HG03097 (cell line): ENCODE results near the gene COL11A1.
"Not testable (repeated sequence)": the region's sequence is repeated elsewhere in the genome, so short reads cannot be mapped to it uniquely, and the experiment has no call there.

Experiments
- ATAC-seq: cut with Tn5 transposase; IDR thresholded peaks from one replicate; pipeline ENCODE4 v1.9.1; 2021; ENCODE audit not compliant: unreplicated experiment, low FRiP score

COL11A1 gene

GRCh38 chr1:103108376-103109150 is at the start of gene COL11A1:
COL11A1 (minus strand) TSS chr1:103108522; CDS start chr1:103108178, 344 bp downstream.
- ATAC-seq, result no peak

GRCh38 chr1:103156966-103157365 is 48.6 kb upstream of the COL11A1 start:
- no peak for ATAC-seq

GRCh38 chr1:103146166-103146565 is 37.8 kb upstream of the COL11A1 start:
- no peak for ATAC-seq

DNA sequence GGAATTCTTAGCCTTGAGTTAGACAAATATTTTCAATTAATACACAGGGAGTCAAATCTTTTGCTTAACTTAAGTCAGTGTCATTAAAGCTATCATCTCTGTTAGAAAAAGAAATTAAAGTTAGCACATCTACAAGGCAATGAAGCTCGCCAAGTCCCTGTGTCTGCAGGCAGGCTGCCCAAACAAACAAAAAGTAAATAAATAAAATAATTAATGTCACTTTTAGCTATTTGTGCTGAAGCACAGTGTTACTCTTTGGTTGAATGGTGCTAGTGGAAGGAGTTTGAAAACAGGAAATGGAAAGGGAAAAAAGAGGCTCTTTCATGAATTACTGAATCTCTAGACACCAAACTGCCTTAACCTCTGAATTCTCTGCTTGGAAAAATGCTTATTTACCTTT is 37.1 kb upstream of the COL11A1 start:
- no peak for ATAC-seq

DNA sequence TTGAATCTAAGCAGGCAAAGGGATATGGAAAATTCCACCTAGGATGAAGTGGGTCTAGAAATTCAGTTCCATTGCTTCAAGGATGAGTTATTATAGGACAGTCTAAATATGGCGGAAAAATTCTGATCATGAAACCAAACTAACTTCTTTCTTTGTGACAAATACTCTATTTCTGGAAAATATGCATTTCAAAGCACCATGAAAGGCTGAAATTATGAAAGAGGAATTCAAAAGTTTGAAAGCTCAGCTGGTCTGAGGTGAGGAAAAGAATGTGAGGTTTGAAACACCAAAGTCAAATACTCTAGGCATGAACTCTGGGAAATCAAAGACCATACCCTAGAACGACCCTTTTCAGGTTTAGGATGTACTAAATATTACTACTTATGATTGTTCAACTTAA is 36.4 kb upstream of the COL11A1 start:
- ATAC-seq, result no peak

GRCh38 chr1:103142461-103142860 is 34.1 kb upstream of the COL11A1 start:
- no peak for ATAC-seq

DNA sequence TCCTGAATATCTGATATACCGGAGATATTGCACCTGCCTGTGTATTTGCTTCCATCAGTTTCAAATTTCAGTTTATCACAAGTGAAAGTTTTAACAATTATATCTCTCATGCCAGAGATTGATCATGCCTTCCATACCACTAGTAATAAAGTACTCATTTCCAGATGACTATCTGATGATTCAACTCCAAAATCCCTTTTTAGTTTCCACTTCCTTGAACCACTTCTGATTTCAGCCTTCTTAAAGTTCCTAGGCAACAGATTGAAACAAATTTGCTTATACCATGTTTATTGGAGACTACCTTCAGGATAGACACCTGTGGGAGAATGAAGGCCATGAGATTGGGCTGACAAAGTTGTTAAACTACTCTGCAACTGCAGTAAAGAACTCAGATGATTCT is 21.5 kb upstream of the COL11A1 start:
- ATAC-seq, result no peak

DNA sequence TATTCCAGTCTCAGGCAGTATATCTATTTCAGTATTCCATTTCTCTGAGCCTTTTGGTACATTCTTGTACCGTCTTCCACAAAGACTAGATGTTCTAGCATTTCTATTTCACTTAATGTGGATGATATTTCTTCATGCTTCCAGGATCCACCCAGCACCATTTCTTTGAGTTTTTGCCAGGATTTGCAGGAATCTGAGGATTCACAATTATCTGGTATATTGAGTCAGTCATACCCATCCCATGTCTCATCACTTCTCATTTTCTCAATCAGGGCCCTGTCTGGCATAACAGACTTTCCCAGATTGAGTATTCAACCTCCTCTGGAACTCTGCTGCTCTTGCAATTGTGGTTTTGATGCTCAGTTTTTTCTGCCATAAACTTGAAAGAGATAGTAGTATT is 20.9 kb upstream of the COL11A1 start:
- ATAC-seq, result no peak

DNA sequence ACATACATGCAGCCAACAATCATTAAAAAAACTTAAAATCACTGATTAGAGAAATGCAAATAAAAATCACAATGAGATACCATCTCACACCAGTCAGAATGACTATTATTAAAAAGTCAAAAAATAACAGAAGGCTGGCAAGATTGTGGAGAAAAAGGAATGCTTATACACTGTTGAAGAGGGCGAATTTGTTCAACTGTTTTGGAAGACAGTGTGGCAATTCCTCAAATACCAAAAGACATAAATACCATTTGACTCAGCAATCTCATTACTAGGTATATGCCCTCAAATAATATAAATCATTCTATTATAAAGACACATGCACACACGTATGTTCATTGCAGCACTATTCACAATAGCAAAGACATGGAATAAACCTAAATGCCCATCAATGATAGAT is 19.9 kb upstream of the COL11A1 start:
- not testable (repeated sequence) for ATAC-seq

- no peak for ATAC-seq
These were observed 16.9 kb upstream of the COL11A1 start for GRCh38 chr1:103125219-103125618.

- ATAC-seq, result no peak
These were observed 14.8 kb upstream of the COL11A1 start for GRCh38 chr1:103122983-103123720.

- ATAC-seq, result no peak
These were observed 12.7 kb upstream of the COL11A1 start for GRCh38 chr1:103120981-103121380.

DNA sequence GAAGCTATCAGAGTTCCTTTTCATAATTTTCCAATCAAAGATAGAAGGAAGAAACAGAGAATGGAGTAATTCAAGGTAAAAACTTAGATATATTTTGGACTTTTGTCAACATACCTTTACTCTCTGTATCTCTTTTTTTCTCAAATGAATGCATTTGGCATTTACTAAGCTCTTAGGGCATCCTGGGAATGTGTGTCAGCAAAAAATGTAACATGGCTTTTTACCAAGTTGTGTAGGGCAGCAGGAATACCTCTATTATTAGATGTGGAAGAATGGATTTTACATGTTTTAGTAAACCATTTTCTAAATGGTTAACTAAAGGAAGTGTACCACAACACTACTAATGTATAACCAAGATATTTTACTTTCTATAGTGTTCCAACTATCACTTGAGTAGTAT is 4.2 kb upstream of the COL11A1 start:
- ATAC-seq, result no peak

GRCh38 chr1:103111926-103112325 is 3.6 kb upstream of the COL11A1 start:
- no peak for ATAC-seq

DNA sequence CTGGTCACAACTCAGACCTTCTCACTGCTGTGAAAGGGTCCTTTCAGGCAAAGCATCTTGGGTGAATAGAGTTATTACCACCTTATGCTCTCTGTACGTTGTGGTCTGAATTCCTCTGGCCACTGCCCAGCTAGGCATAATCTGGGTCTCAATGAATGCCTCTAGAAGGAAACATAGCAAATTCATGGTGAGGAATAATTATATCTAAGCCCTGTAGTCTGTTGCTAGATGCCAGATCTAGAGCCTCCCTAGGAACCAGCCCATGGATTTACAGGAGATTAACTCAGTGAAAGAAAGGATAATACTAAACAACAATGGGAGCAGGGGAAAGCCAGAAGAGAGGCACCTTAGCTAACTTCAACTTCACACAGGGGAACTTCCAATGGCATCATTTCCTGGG is 2.4 kb upstream of the COL11A1 start:
- ATAC-seq, result no peak

DNA sequence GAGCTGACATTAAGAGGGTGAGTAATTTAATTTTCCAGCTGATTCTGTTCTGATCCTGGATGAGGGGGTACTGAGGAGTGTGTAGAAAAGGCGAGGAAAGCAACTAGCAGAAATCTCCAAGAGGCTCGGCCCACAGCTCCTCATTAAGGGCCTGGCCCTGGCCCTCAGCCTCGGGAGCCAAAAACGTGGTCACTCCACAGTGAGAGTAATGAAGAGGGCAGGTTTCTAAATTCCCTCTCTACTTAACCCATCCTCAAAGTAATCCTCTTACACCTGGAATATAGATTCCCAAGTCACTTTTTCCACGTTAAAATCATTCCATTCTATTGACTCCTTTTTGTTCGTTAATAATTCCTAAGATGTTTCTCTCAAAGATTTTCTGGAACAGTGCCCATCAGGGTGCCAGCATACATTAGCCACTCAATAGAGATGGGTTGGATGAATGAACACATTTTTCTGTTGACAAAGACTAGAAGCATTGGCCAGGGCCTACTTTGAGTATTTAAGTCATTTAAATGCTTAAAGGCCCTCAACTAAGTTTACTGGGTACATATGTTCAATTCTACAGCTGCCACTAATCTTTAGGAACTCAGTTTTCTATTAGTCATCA is 1.1 kb upstream of the COL11A1 start:
- no peak for ATAC-seq

GRCh38 chr1:103107741-103108375 is 464 bp downstream of the COL11A1 start:
- no peak for ATAC-seq

- peak; percentile 72 for ATAC-seq
These were observed 1.6 kb downstream of the COL11A1 start for GRCh38 chr1:103106426-103107341.

DNA sequence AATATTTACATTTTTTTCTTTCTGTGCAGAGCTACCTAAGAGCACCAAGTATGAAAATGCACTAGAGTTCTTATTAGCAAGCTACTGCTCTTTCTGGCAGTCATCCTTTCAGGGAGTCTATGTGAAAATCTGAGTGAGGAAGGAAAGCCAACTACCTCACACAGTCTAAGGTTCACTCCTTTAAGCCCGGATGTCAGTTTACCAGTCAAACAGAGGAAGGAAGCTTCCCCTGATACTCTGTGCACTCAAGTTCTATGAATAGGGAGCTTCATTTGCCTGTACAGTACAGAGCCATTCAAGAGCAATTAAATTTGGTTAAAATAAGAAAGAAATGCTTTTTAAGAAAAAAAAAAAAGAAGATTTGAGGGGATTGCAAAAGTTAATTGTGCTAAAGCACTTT is 6.9 kb downstream of the COL11A1 start:
- ATAC-seq, result no peak

- ATAC-seq, result no peak
These were observed 19.1 kb downstream of the COL11A1 start for GRCh38 chr1:103089221-103089620.
